GM18867 (cell line): ENCODE data around the gene TRAPPC10.

Experiments used
- ATAC-seq: cut with Tn5 transposase; IDR thresholded peaks from one replicate; pipeline ENCODE4 v1.9.1; 2021; ENCODE audit warnings: mild to moderate bottlenecking, moderate library complexity; ENCODE audit not compliant: unreplicated experiment

TRAPPC10 gene

GRCh38 chr21:44011579-44012473 is at the start of gene TRAPPC10:
Gene TRAPPC10 (plus strand): TSS chr21:44012309. CDS start chr21:44012494, 185 bp downstream.
- peak; percentile 64 for ATAC-seq

- no peak for ATAC-seq
Measured at GRCh38 chr21:43965911-43966585, 46.1 kb upstream of the TRAPPC10 start.

GRCh38 chr21:43966946-43967512 is 45.1 kb upstream of the TRAPPC10 start:
- ATAC-seq: no peak

- no peak for ATAC-seq
Measured at GRCh38 chr21:43967981-43968380, 44.1 kb upstream of the TRAPPC10 start.

- ATAC-seq: no peak
Measured at GRCh38 chr21:43968410-43969114, 43.5 kb upstream of the TRAPPC10 start.

- ATAC-seq: no peak
Measured at GRCh38 chr21:43969115-43969444, 43.0 kb upstream of the TRAPPC10 start.

- no peak for ATAC-seq
Measured at GRCh38 chr21:43970551-43970950, 41.6 kb upstream of the TRAPPC10 start.

- ATAC-seq: no peak
Measured at GRCh38 chr21:43971201-43971991, 40.7 kb upstream of the TRAPPC10 start.

GRCh38 chr21:43971992-43972255 is 40.2 kb upstream of the TRAPPC10 start:
- ATAC-seq: no peak

- ATAC-seq: no peak
Measured at GRCh38 chr21:43972850-43973633, 39.1 kb upstream of the TRAPPC10 start.

- no peak for ATAC-seq
Measured at GRCh38 chr21:43973634-43973955, 38.5 kb upstream of the TRAPPC10 start.

GRCh38 chr21:43974791-43975468 is 37.2 kb upstream of the TRAPPC10 start:
- no peak for ATAC-seq

- ATAC-seq: peak; percentile 54
Measured at GRCh38 chr21:43975469-43976098, 36.5 kb upstream of the TRAPPC10 start.

GRCh38 chr21:43976661-43977060 is 35.4 kb upstream of the TRAPPC10 start:
- ATAC-seq: no peak

- ATAC-seq: no peak
Measured at GRCh38 chr21:43978060-43978459, 34.0 kb upstream of the TRAPPC10 start.

GRCh38 chr21:43979654-43980053 is 32.5 kb upstream of the TRAPPC10 start:
- no peak for ATAC-seq

- no peak for ATAC-seq
Measured at GRCh38 chr21:43981151-43981870, 30.8 kb upstream of the TRAPPC10 start.

GRCh38 chr21:43981871-43982210 is 30.3 kb upstream of the TRAPPC10 start:
- ATAC-seq: no peak
